Measurements from ENCODE around the gene HIF1AN. TPM values are rescaled to one million over a fixed set of nuclear protein-coding genes. Genes with fewer than 3 reads are reported as not detected.

HIF1AN gene
- total RNA-seq, 1 donor from 2014 or later, result 53.4 TPM

- peaks cover 44% of the 10 kb centered on the region for H3K36me3 ChIP-seq
- no peaks in the 10 kb centered on the region for H3K9me3 ChIP-seq (replicated peaks)
- H3K27me3 ChIP-seq (ENCODE audit: low read depth), result no peaks in the 10 kb centered on the region
- H3K4me1 ChIP-seq, result peaks cover 42% of the 10 kb centered on the region
- no peak for DNase-seq
- H3K4me3 ChIP-seq, result peak overlapping the region; percentile 75
- intact Hi-C loops (cut with micrococcal nuclease), result no loop called here
- H3K27ac ChIP-seq (replicated peaks), result peak overlapping the region; percentile 90
- TF ChIP-seq CTCF (IDR thresholded peaks at IDR 0.05; ENCODE audit: borderline replicate concordance), result no peak
Measured at GRCh38 chr10:100528123-100528886, 7.4 kb upstream of the HIF1AN start.

- TF ChIP-seq CTCF (IDR thresholded peaks at IDR 0.05; ENCODE audit: borderline replicate concordance), result no peak
- H3K27me3 ChIP-seq (ENCODE audit: low read depth), result no peaks in the 10 kb centered on the region
- intact Hi-C loops (cut with micrococcal nuclease), result no loop called here
- no peak for DNase-seq
- H3K4me1 ChIP-seq, result peaks cover 42% of the 10 kb centered on the region
- peak overlapping the region; percentile 90 for H3K27ac ChIP-seq (replicated peaks)
- H3K9me3 ChIP-seq (replicated peaks), result no peaks in the 10 kb centered on the region
- H3K4me3 ChIP-seq, result peak overlapping the region; percentile 75
- peaks cover 37% of the 10 kb centered on the region for H3K36me3 ChIP-seq
Measured at GRCh38 chr10:100528921-100529474, 6.7 kb upstream of the HIF1AN start.

GRCh38 chr10:100529475-100530298 is 6.1 kb upstream of the HIF1AN start, which contains the start of gene NDUFB8:
Gene NDUFB8 (minus strand): TSS chr10:100529871. CDS start chr10:100529851, 20 bp downstream.
- H3K9me3 ChIP-seq (replicated peaks), result no peaks in the 10 kb centered on the region
- peak within 1 kb of the TSS; percentile 75 for H3K4me3 ChIP-seq
- peak; percentile 91 for DNase-seq
- peaks cover 43% of the 10 kb centered on the region for H3K4me1 ChIP-seq
- intact Hi-C loops (cut with micrococcal nuclease), result no loop called here
- TF ChIP-seq CTCF (IDR thresholded peaks at IDR 0.05; ENCODE audit: borderline replicate concordance), result no peak
- peaks cover 30% of the 10 kb centered on the region for H3K36me3 ChIP-seq
- H3K27ac ChIP-seq (replicated peaks), result peak within 1 kb of the TSS; percentile 90
- H3K27me3 ChIP-seq (ENCODE audit: low read depth), result no peaks in the 10 kb centered on the region

- Histone ChIP-seq H3K36me3 (peaks cover 11% of the 10 kb centered on the region), H3K27me3 (ENCODE audit: low read depth) (no peaks in the 10 kb centered on the region), H3K9me3 (replicated peaks) (no peaks in the 10 kb centered on the region), H3K4me1 (peaks cover 56% of the 10 kb centered on the region), H3K27ac (replicated peaks) (no peak overlapping the region), H3K4me3 (no peak overlapping the region)
- no peak for TF ChIP-seq CTCF (IDR thresholded peaks at IDR 0.05; ENCODE audit: borderline replicate concordance)
- intact Hi-C loops (cut with micrococcal nuclease), result no loop called here
- no peak for DNase-seq
Measured at GRCh38 chr10:100531761-100532160, 4.0 kb upstream of the HIF1AN start.

GRCh38 chr10:100534726-100535125 is 1.0 kb upstream of the HIF1AN start:
- Histone ChIP-seq H3K27ac (replicated peaks) (peak overlapping the region; percentile 83), H3K27me3 (ENCODE audit: low read depth) (no peaks in the 10 kb centered on the region), H3K36me3 (peaks cover 23% of the 10 kb centered on the region), H3K4me1 (peaks cover 42% of the 10 kb centered on the region), H3K4me3 (no peak overlapping the region), H3K9me3 (replicated peaks) (no peaks in the 10 kb centered on the region)
- intact Hi-C loops (cut with micrococcal nuclease), result no loop called here
- no peak for TF ChIP-seq CTCF (IDR thresholded peaks at IDR 0.05; ENCODE audit: borderline replicate concordance)
- DNase-seq, result no peak
